ENCODE results near the gene NRXN3.
A peak's percentile ranks its signal among the peaks of the same experiment; 100 is the strongest.

The NRXN3 gene

DNA sequence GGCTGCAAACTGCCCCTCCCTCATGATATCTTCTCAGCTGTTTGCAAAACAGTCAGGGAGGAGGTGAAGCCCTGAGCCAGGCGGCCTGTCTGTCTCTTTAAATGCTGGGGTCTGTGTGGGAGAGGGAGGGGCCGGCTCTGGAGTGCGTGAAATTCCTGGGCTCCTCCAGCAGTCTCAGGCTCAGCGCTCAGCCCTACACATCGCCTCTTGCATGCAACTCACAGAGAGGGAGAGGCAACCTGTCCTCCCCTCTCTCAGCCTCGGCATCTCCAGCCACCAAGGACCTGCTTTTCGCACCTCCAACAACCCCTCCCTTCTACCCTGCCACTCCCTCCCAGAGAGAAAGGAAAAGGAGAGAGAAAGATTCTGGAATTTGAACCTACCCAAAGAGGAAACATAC lies at the start of gene NRXN3:
TSS of gene NRXN3 (plus strand) at position 171 of the 400 bp plus-strand sequence. CDS start 72,721 bp downstream, outside the sequence.
- TF ChIP-seq, protein P1, sequence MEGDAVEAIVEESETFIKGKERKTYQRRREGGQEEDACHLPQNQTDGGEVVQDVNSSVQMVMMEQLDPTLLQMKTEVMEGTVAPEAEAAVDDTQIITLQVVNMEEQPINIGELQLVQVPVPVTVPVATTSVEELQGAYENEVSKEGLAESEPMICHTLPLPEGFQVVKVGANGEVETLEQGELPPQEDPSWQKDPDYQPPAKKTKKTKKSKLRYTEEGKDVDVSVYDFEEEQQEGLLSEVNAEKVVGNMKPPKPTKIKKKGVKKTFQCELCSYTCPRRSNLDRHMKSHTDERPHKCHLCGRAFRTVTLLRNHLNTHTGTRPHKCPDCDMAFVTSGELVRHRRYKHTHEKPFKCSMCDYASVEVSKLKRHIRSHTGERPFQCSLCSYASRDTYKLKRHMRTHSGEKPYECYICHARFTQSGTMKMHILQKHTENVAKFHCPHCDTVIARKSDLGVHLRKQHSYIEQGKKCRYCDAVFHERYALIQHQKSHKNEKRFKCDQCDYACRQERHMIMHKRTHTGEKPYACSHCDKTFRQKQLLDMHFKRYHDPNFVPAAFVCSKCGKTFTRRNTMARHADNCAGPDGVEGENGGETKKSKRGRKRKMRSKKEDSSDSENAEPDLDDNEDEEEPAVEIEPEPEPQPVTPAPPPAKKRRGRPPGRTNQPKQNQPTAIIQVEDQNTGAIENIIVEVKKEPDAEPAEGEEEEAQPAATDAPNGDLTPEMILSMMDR (IDR thresholded peaks at IDR 0.05): no peak
- peak; percentile 65 for DNase-seq
- Mint-ChIP-seq H3K27ac (peak within 1 kb of the TSS; percentile 42), H3K9me3 (no peaks in the 10 kb centered on the region), H3K4me3 (peak within 1 kb of the TSS; percentile 86), H3K36me3 (ENCODE audit: low read depth) (no peaks in the 10 kb centered on the region), H3K27me3 (ENCODE audit: low read depth, poor library complexity) (peaks cover 42% of the 10 kb centered on the region), H3K4me1 (peaks cover 31% of the 10 kb centered on the region)

DNA sequence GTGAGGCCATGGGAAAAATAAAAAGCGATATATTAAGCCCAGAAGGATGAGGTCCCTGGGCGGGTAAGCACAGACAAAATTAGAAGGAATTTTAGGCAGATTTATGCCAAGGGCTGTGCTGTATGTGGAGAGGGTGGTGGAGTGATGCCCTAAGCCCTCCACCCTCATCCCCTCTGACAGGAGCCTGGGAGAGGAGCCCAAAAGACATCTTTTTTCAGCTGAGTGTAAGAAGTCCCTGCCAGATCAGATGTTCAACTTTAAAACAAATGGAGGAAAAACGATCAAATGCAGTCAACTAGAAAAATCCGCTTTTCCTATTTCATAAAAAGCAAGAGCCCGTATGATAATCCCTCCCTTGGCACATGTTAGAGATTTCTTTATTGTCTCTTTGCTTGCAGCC lies 47.7 kb upstream of the NRXN3 start:
- H3K4me1 Mint-ChIP-seq: peaks cover 6% of the 10 kb centered on the region
- TF ChIP-seq, protein P1 (IDR thresholded peaks at IDR 0.05): no peak
- no peak overlapping the region for H3K27ac Mint-ChIP-seq
- DNase-seq: no peak
- H3K9me3 Mint-ChIP-seq: peaks cover 16% of the 10 kb centered on the region
- H3K4me3 Mint-ChIP-seq: no peak overlapping the region
- H3K36me3 Mint-ChIP-seq (ENCODE audit: low read depth): no peaks in the 10 kb centered on the region
- H3K27me3 Mint-ChIP-seq (ENCODE audit: low read depth, poor library complexity): peaks cover 10% of the 10 kb centered on the region

DNA sequence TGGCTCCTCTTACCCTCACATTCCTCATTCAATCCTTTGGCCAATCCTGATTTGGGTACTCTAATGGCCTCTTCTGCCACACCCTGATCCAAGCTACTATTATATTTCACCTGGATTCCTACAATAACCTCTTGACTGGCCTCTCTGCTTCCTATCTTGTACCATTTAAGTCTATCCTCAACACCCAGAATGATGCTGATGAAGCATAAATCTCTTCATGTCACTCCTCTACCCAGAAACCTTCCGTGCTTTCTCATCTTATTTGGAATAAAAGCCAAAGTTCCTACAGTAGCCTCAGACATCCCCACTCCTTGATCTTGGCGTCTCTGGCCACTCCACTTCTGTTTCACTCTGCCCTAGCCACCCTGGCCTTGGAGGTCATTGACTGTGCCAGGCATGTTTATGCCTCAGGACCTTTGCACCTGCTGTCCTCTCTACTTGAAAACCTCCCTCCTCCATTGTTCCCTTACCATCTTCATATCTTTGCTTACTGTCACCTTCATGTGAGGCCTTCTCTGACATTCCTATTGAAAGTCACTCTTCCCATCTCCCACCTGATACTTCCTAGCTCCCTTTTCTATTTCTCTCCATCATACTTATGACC lies 46.4 kb upstream of the NRXN3 start:
- Mint-ChIP-seq H3K4me3 (no peak overlapping the region), H3K36me3 (ENCODE audit: low read depth) (no peaks in the 10 kb centered on the region), H3K4me1 (peaks cover 6% of the 10 kb centered on the region), H3K27me3 (ENCODE audit: low read depth, poor library complexity) (peaks cover 10% of the 10 kb centered on the region), H3K9me3 (peaks cover 7% of the 10 kb centered on the region), H3K27ac (no peak overlapping the region)
- no peak for DNase-seq
- TF ChIP-seq, protein P1 (IDR thresholded peaks at IDR 0.05): no peak

DNA sequence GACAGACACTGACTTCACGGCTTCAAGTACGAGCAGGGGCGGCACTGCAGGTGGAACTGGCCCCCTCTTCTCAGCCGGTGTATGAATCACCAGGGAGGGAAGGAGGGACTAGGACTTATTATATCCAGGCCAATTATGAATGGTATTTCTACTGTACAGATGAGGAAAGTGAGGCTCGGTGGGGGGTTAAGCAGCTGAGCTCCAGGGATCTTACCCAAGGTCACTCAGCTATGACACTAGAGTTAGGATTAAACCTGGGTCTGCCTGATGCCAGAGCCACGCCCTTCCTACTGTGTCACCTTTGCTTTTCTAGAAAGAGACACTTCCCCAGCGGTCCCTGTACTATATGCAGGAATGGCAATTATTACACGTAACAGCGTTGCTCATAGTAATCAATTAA lies 42.2 kb upstream of the NRXN3 start:
- Mint-ChIP-seq H3K9me3 (no peaks in the 10 kb centered on the region), H3K4me1 (peaks cover 6% of the 10 kb centered on the region), H3K36me3 (ENCODE audit: low read depth) (no peaks in the 10 kb centered on the region), H3K27ac (no peak overlapping the region), H3K4me3 (no peak overlapping the region), H3K27me3 (ENCODE audit: low read depth, poor library complexity) (peaks cover 5% of the 10 kb centered on the region)
- no peak for DNase-seq
- TF ChIP-seq, protein P1 (IDR thresholded peaks at IDR 0.05): no peak

DNA sequence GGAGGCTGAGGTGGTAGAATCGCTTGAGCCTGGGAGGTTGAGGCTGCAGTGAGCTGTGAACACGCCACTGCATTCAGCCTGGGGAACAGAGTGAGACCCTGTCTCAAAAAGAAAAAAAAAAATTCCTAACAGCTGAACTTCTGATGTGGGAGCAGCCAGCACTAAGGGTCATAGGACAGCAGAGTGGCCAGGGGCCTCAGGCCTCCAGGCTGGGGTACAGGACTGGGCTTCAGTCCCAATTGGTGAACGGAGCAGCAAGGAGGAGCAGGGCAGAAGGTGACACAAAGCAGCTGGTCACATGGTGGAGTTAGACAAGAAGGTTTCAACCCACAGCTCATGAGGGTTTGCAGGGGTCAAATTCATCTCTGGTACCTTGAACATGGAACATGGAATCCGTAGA lies 40.8 kb upstream of the NRXN3 start:
- H3K4me1 Mint-ChIP-seq: peaks cover 6% of the 10 kb centered on the region
- no peak overlapping the region for H3K27ac Mint-ChIP-seq
- TF ChIP-seq, protein P1 (IDR thresholded peaks at IDR 0.05): no peak
- H3K27me3 Mint-ChIP-seq (ENCODE audit: low read depth, poor library complexity): peaks cover 10% of the 10 kb centered on the region
- no peak for DNase-seq
- H3K4me3 Mint-ChIP-seq: no peak overlapping the region
- no peaks in the 10 kb centered on the region for H3K36me3 Mint-ChIP-seq (ENCODE audit: low read depth)
- no peaks in the 10 kb centered on the region for H3K9me3 Mint-ChIP-seq

DNA sequence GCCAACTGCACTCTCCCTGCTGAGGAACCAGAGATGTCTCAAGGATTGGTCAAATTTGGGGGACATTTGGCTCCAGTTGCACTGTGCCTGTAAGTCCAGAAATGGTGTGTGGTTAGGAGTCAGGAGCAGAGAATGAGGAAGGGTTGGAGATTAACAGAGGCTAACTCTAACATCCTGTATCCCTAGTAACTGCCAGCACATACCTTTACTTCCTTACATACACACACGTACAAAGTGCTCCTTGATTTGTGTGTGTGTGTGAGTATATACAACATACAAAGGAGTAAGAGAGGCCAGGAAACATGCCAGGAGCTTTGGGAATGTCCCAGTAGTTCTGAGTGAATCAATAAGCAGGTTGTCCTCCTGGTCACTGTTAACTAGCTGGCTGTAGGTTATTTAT lies 39.8 kb upstream of the NRXN3 start:
- DNase-seq: no peak
- Mint-ChIP-seq H3K27ac (no peak overlapping the region), H3K9me3 (no peaks in the 10 kb centered on the region), H3K27me3 (ENCODE audit: low read depth, poor library complexity) (peaks cover 7% of the 10 kb centered on the region), H3K4me3 (no peak overlapping the region), H3K36me3 (ENCODE audit: low read depth) (no peaks in the 10 kb centered on the region), H3K4me1 (peaks cover 6% of the 10 kb centered on the region)
- TF ChIP-seq, protein P1 (IDR thresholded peaks at IDR 0.05): no peak

Measured in nephron progenitor cell (in vitro differentiated cells).